HepG2 (cell line): ENCODE results near the gene CARHSP1. TPM values are rescaled to one million over a fixed set of nuclear protein-coding genes. Genes with fewer than 3 reads are reported as not detected.

Experiments used
- FLYWCH1 ChIP-seq: sonication (generic); formaldehyde crosslinking; IDR thresholded peaks from 2 replicates; pipeline ENCODE4 v1.8.1; 2023; ENCODE audit warnings: mild to moderate bottlenecking, missing genetic modification reagents
- JARID2 ChIP-seq: sonication (generic); formaldehyde crosslinking; IDR thresholded peaks from 2 replicates; pipeline ENCODE4 v1.8.1; 2023; ENCODE audit warnings: missing genetic modification reagents, inconsistent platforms; ENCODE audit not compliant: insufficient replicate concordance
- NFE2 ChIP-seq: sonication (generic); formaldehyde crosslinking; IDR thresholded peaks from 2 replicates; pipeline ENCODE4 v1.4.0; 2020; ENCODE audit warnings: missing genetic modification reagents
- RBM22 ChIP-seq: fragments of 200-400 bp; formaldehyde crosslinking; optimal IDR thresholded peaks from 2 replicates; pipeline ENCODE3; 2017; ENCODE audit warnings: mild to moderate bottlenecking, low read length, moderate library complexity
- YEATS4 ChIP-seq: sonication (generic); formaldehyde crosslinking; IDR thresholded peaks from 2 replicates; pipeline ENCODE4 v1.4.0; 2020; ENCODE audit warnings: missing genetic modification reagents, borderline replicate concordance
- ZBTB7A ChIP-seq: sonication (generic); formaldehyde crosslinking; IDR thresholded peaks from 2 replicates; pipeline ENCODE4 v1.8.0; 2022; ENCODE audit warnings: mild to moderate bottlenecking, missing genetic modification reagents
- ZNF550 ChIP-seq: sonication (generic); formaldehyde crosslinking; IDR thresholded peaks from 2 replicates; pipeline ENCODE4 v1.4.0; 2020; ENCODE audit warnings: mild to moderate bottlenecking, missing genetic modification reagents, borderline replicate concordance
- polyA plus RNA-seq, 8 experiments: library from polyadenylated mRNA; depleted of rRNA in 3 of 8; stranded (reverse) in 7 of 8; unstranded in 1 of 8; fragments of >200 nt; fragmentation: Illumina TruSeq in 4 of 8; extraction: Trizol in 4 of 8; gene quantifications; 2 replicates each; pipeline versions ENCODE4 v1.2.1 to v1.2.3, GENCODE V29; 2011 to 2016; ENCODE audit warnings: low read depth in 4 of 8, missing spikeins in 1 of 8, mixed read lengths in 1 of 8; ENCODE audit not compliant: insufficient read depth in 1 of 8
- total RNA-seq, 5 experiments: library from RNA; depleted of rRNA; stranded (reverse); fragments of >200 nt; fragmentation: Illumina TruSeq; extraction: Trizol; gene quantifications; 2 replicates each; pipeline ENCODE4 v1.2.3, GENCODE V29; 2016; ENCODE audit warnings: low read depth in 1 of 5
- TF ChIP-seq, protein P1 (sequence below): sonication (generic); formaldehyde crosslinking; IDR thresholded peaks from 2 replicates; pipeline ENCODE4 v1.5.0; 2020; ENCODE audit warnings: missing genetic modification reagents
- TF ChIP-seq, protein P2 (sequence below): IDR thresholded peaks from 2 replicates; pipeline ENCODE4 v1.6.1; 2016; ENCODE audit warnings: low read depth, missing genetic modification reagents, missing compliant biosample characterization
- TF ChIP-seq, protein P3 (sequence below): sonication (generic); formaldehyde crosslinking; IDR thresholded peaks from 2 replicates; pipeline ENCODE4 v1.8.0; 2022; ENCODE audit warnings: missing genetic modification reagents, mild to moderate bottlenecking, inconsistent platforms, borderline replicate concordance
- TF ChIP-seq, protein P4 (sequence below): sonication (generic); formaldehyde crosslinking; IDR thresholded peaks from 2 replicates; pipeline ENCODE4 v1.8.1; 2023; ENCODE audit warnings: missing genetic modification reagents, mild to moderate bottlenecking, borderline replicate concordance
- TF ChIP-seq, protein P5 (sequence below): sonication (generic); formaldehyde crosslinking; IDR thresholded peaks from 2 replicates; pipeline ENCODE4 v1.9.0; 2021; ENCODE audit warnings: mild to moderate bottlenecking, missing genetic modification reagents

Gene CARHSP1
- total and polyA plus RNA-seq, 2 of the 13 experiments (the other 11 are each of a cell fraction or from before 2014, with no cell fraction given): 173 to 345 TPM

DNA sequence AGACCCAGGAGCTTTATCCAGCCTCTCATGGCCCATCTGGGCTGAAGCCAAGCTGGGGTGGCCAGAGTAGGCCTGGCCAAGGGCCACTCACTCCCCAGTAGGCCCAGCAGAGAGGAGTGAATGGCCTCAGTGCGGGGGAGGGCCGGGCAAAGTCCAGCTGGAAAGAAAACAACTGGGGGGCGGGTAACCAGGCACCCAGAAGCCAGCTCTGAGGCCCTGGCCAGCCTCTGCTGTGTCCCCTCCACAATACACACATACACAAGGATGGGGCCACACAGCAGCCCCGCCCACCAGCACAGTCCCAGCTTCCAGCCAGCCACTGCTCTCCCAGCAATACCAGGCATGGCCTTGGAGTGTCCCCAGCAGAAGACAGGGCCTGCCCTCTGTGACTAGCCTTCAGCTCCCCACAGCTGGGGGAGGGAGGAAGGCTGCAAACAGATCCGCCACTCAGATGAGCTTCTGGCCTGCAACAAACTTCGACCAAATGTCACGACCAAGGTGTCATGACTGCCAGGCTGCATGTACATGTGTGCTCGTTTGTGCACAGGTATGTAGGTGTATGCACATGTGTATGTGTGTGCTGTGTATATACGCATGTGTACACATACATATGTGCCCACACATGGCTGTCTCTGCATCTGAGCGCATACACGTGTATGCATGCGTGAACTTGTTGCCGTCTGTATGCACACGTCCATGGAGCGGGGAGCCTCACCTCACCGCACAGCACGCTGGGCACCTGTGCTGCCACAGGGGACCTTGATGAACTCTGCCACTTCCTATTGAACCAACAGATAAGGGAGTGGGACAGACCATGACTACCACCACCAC lies 5.0 kb downstream of the CARHSP1 start (continued):
- TF ChIP-seq, protein P1, sequence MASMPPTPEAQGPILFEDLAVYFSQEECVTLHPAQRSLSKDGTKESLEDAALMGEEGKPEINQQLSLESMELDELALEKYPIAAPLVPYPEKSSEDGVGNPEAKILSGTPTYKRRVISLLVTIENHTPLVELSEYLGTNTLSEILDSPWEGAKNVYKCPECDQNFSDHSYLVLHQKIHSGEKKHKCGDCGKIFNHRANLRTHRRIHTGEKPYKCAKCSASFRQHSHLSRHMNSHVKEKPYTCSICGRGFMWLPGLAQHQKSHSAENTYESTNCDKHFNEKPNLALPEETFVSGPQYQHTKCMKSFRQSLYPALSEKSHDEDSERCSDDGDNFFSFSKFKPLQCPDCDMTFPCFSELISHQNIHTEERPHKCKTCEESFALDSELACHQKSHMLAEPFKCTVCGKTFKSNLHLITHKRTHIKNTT: no peak
- TF ChIP-seq JARID2 (CRISPR knock-in tag): peak; percentile 74
- peak; percentile 95 for TF ChIP-seq RBM22
- TF ChIP-seq, protein P2, sequence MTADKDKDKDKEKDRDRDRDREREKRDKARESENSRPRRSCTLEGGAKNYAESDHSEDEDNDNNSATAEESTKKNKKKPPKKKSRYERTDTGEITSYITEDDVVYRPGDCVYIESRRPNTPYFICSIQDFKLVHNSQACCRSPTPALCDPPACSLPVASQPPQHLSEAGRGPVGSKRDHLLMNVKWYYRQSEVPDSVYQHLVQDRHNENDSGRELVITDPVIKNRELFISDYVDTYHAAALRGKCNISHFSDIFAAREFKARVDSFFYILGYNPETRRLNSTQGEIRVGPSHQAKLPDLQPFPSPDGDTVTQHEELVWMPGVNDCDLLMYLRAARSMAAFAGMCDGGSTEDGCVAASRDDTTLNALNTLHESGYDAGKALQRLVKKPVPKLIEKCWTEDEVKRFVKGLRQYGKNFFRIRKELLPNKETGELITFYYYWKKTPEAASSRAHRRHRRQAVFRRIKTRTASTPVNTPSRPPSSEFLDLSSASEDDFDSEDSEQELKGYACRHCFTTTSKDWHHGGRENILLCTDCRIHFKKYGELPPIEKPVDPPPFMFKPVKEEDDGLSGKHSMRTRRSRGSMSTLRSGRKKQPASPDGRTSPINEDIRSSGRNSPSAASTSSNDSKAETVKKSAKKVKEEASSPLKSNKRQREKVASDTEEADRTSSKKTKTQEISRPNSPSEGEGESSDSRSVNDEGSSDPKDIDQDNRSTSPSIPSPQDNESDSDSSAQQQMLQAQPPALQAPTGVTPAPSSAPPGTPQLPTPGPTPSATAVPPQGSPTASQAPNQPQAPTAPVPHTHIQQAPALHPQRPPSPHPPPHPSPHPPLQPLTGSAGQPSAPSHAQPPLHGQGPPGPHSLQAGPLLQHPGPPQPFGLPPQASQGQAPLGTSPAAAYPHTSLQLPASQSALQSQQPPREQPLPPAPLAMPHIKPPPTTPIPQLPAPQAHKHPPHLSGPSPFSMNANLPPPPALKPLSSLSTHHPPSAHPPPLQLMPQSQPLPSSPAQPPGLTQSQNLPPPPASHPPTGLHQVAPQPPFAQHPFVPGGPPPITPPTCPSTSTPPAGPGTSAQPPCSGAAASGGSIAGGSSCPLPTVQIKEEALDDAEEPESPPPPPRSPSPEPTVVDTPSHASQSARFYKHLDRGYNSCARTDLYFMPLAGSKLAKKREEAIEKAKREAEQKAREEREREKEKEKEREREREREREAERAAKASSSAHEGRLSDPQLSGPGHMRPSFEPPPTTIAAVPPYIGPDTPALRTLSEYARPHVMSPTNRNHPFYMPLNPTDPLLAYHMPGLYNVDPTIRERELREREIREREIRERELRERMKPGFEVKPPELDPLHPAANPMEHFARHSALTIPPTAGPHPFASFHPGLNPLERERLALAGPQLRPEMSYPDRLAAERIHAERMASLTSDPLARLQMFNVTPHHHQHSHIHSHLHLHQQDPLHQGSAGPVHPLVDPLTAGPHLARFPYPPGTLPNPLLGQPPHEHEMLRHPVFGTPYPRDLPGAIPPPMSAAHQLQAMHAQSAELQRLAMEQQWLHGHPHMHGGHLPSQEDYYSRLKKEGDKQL (CRISPR knock-in tag): peak; percentile 87
- no peak for TF ChIP-seq FLYWCH1 (CRISPR knock-in tag)
- TF ChIP-seq, protein P3, sequence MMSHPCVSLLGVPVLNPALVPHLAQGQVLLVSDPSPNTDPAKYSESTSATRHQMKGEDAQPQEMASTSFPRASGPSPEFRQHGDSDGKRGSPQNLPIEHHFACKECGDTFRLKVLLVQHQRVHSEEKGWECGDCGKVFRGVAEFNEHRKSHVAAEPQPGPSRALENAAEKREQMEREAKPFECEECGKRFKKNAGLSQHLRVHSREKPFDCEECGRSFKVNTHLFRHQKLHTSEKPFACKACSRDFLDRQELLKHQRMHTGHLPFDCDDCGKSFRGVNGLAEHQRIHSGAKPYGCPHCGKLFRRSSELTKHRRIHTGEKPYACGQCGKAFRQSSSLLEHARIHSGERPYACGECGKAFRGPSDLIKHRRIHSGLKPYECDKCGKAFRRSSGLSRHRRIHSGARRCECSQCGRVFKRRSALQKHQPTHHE (CRISPR knock-in tag): peak; percentile 99
- TF ChIP-seq ZNF550 (CRISPR knock-in tag): peak; percentile 69; the same call in 1 of the 2 replicates
- TF ChIP-seq, protein P4, sequence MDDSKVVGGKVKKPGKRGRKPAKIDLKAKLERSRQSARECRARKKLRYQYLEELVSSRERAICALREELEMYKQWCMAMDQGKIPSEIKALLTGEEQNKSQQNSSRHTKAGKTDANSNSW (CRISPR knock-in tag): no peak
- TF ChIP-seq, protein P5, sequence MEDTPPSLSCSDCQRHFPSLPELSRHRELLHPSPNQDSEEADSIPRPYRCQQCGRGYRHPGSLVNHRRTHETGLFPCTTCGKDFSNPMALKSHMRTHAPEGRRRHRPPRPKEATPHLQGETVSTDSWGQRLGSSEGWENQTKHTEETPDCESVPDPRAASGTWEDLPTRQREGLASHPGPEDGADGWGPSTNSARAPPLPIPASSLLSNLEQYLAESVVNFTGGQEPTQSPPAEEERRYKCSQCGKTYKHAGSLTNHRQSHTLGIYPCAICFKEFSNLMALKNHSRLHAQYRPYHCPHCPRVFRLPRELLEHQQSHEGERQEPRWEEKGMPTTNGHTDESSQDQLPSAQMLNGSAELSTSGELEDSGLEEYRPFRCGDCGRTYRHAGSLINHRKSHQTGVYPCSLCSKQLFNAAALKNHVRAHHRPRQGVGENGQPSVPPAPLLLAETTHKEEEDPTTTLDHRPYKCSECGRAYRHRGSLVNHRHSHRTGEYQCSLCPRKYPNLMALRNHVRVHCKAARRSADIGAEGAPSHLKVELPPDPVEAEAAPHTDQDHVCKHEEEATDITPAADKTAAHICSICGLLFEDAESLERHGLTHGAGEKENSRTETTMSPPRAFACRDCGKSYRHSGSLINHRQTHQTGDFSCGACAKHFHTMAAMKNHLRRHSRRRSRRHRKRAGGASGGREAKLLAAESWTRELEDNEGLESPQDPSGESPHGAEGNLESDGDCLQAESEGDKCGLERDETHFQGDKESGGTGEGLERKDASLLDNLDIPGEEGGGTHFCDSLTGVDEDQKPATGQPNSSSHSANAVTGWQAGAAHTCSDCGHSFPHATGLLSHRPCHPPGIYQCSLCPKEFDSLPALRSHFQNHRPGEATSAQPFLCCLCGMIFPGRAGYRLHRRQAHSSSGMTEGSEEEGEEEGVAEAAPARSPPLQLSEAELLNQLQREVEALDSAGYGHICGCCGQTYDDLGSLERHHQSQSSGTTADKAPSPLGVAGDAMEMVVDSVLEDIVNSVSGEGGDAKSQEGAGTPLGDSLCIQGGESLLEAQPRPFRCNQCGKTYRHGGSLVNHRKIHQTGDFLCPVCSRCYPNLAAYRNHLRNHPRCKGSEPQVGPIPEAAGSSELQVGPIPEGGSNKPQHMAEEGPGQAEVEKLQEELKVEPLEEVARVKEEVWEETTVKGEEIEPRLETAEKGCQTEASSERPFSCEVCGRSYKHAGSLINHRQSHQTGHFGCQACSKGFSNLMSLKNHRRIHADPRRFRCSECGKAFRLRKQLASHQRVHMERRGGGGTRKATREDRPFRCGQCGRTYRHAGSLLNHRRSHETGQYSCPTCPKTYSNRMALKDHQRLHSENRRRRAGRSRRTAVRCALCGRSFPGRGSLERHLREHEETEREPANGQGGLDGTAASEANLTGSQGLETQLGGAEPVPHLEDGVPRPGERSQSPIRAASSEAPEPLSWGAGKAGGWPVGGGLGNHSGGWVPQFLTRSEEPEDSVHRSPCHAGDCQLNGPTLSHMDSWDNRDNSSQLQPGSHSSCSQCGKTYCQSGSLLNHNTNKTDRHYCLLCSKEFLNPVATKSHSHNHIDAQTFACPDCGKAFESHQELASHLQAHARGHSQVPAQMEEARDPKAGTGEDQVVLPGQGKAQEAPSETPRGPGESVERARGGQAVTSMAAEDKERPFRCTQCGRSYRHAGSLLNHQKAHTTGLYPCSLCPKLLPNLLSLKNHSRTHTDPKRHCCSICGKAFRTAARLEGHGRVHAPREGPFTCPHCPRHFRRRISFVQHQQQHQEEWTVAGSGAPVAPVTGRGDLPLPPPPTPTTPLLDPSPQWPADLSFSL: peak; percentile 100
- TF ChIP-seq NFE2 (CRISPR knock-in tag): no peak
- no peak; the same call in 1 of the 2 replicates for TF ChIP-seq YEATS4 (CRISPR knock-in tag)
- TF ChIP-seq ZBTB7A (CRISPR knock-in tag): peak; percentile 94
